ENCODE measurements around the gene SYDE2.

Gene SYDE2

GRCh38 chr1:85224734-85225623 is 24.2 kb upstream of the SYDE2 start:
- DNase-seq (ENCODE audit: extremely low read depth, low read depth) = no peak

GRCh38 chr1:85224295-85224694 is 23.5 kb upstream of the SYDE2 start:
- DNase-seq (ENCODE audit: extremely low read depth, low read depth) = no peak
- TF ChIP-seq CTCF (IDR thresholded peaks at IDR 0.05; ENCODE audit: low read depth, low read length) = no peak

More at GRCh38 chr1:85224734-85225623, 24.2 kb upstream of the SYDE2 start:
- no peak for TF ChIP-seq CTCF (IDR thresholded peaks at IDR 0.05; ENCODE audit: low read depth, low read length)

GRCh38 chr1:85223334-85223733 is 22.5 kb upstream of the SYDE2 start:
- TF ChIP-seq CTCF (IDR thresholded peaks at IDR 0.05; ENCODE audit: low read depth, low read length) = no peak
- DNase-seq (ENCODE audit: extremely low read depth, low read depth) = no peak

GRCh38 chr1:85220756-85221201 is 20.0 kb upstream of the SYDE2 start:
- DNase-seq (ENCODE audit: extremely low read depth, low read depth) = peak; percentile 77
- no peak for TF ChIP-seq CTCF (IDR thresholded peaks at IDR 0.05; ENCODE audit: low read depth, low read length)

- TF ChIP-seq CTCF (IDR thresholded peaks at IDR 0.05; ENCODE audit: low read depth, low read length) = no peak
- DNase-seq (ENCODE audit: extremely low read depth, low read depth) = no peak
Observed at GRCh38 chr1:85219853-85220610, 19.2 kb upstream of the SYDE2 start.

GRCh38 chr1:85216697-85217096 is 15.9 kb upstream of the SYDE2 start:
- TF ChIP-seq CTCF (IDR thresholded peaks at IDR 0.05; ENCODE audit: low read depth, low read length) = no peak
- no peak for DNase-seq (ENCODE audit: extremely low read depth, low read depth)

GRCh38 chr1:85214654-85215053 is 13.8 kb upstream of the SYDE2 start:
- no peak for DNase-seq (ENCODE audit: extremely low read depth, low read depth)
- no peak for TF ChIP-seq CTCF (IDR thresholded peaks at IDR 0.05; ENCODE audit: low read depth, low read length)
